HG02623 (cell line): ENCODE measurements around the gene NAALAD2.
"Not testable (repeated sequence)": the region's sequence is repeated elsewhere in the genome, so short reads cannot be mapped to it uniquely, and the experiment has no call there.

Experiments
- ATAC-seq: cut with Tn5 transposase; IDR thresholded peaks from one replicate; pipeline ENCODE4 v1.9.1; 2021; ENCODE audit warnings: moderate library complexity; ENCODE audit not compliant: unreplicated experiment

Gene NAALAD2

GRCh38 chr11:90239967-90240636 lies 105.6 kb downstream of the NAALAD2 start:
- not testable (repeated sequence) for ATAC-seq

DNA sequence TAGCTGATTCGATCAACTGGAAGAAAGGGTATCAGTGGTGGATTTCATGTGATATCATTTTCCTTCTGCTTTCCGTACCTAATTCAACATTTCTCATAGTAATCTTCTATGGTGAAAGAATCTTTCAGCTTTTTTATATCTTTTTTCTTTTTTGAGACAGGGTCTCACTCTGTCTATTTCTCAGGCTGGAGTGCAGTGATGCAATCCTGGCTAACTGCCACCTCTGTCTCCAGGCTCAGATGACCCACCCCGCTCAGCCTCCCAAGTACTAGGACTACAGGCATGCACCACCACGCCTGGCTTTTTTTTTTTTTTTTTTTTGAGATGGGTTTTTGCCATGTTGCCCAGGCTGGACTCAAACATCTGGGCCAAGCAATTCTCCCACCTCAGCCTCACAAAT lies 107.0 kb downstream of the NAALAD2 start:
- ATAC-seq: no peak
